Karpas-422 (cell line): Measurements from ENCODE around the gene RBM17. TPM values are rescaled to one million over a fixed set of nuclear protein-coding genes. Genes with fewer than 3 reads are reported as not detected.

Experiments used
- DNase-seq: peaks from one replicate; pipeline ENCODE4 v3.0.0-alpha.2; 2015
- H2AFZ ChIP-seq: fragments of 200-600 bp; sonication (generic); 2 replicates; pipeline ENCODE4 v1.6.1; 2014; ENCODE audit warnings: antibody characterized with exemption, low read length, mixed read lengths
- H3K27ac ChIP-seq: fragments of 200-600 bp; sonication (generic); 2 replicates; pipeline ENCODE4 v1.5.1; 2014; ENCODE audit warnings: mild to moderate bottlenecking, low read length, moderate library complexity
- H3K27me3 ChIP-seq: fragments of 200-600 bp; sonication (generic); 2 replicates; pipeline ENCODE4 v1.6.1; 2014; ENCODE audit warnings: low read length, mixed read lengths
- H3K36me3 ChIP-seq: fragments of 200-600 bp; sonication (generic); 2 replicates; pipeline ENCODE4 v1.6.1; 2014; ENCODE audit warnings: low read length, mixed read lengths; ENCODE audit not compliant: insufficient read depth
- H3K4me1 ChIP-seq: fragments of 200-600 bp; sonication (generic); 2 replicates; pipeline ENCODE4 v1.6.1; 2014; ENCODE audit warnings: mild to moderate bottlenecking, low read length, mixed read lengths
- H3K4me2 ChIP-seq: fragments of 200-600 bp; sonication (generic); 2 replicates; pipeline ENCODE4 v1.6.1; 2014; ENCODE audit warnings: low read length, low read depth, mild to moderate bottlenecking; ENCODE audit not compliant: poor library complexity, severe bottlenecking
- H3K4me3 ChIP-seq: fragments of 200-600 bp; sonication (generic); 2 replicates; pipeline ENCODE4 v1.5.1; 2014; ENCODE audit warnings: mild to moderate bottlenecking, antibody characterized with exemption, low read length, mixed read lengths
- H3K79me2 ChIP-seq: fragments of 200-600 bp; sonication (generic); 2 replicates; pipeline ENCODE4 v1.6.1; 2014; ENCODE audit warnings: mild to moderate bottlenecking, low read length, mixed read lengths
- H3K9ac ChIP-seq: fragments of 200-600 bp; sonication (generic); 2 replicates; pipeline ENCODE4 v1.6.0; 2014; ENCODE audit warnings: low read length
- H3K9me2 ChIP-seq: fragments of 200-600 bp; sonication (generic), shearing (Covaris generic); replicated peaks from 2 replicates; pipeline ENCODE4 v1.6.0; 2014; ENCODE audit warnings: mild to moderate bottlenecking, low read length, moderate library complexity; ENCODE audit not compliant: insufficient read depth
- H3K9me3 ChIP-seq: fragments of 300-700, 200-600 bp; sonication (generic); 2 replicates; pipeline ENCODE4 v1.6.1; 2014; ENCODE audit warnings: low read length, mixed read lengths
- H4K20me1 ChIP-seq: fragments of 200-600 bp; sonication (generic); 2 replicates; pipeline ENCODE4 v1.6.1; 2014; ENCODE audit warnings: mild to moderate bottlenecking, antibody characterized with exemption, low read length, low read depth; ENCODE audit not compliant: insufficient read depth
- total RNA-seq: library from RNA; depleted of rRNA; stranded (reverse); fragments of >200 nt; shearing (Covaris generic); gene quantifications from 2 replicates; pipeline ENCODE4 v1.2.3, GENCODE V29; 2014; ENCODE audit warnings: low replicate concordance

The RBM17 gene
- total RNA-seq, 1 experiment from 2014 or later, result 72.5 TPM

DNA sequence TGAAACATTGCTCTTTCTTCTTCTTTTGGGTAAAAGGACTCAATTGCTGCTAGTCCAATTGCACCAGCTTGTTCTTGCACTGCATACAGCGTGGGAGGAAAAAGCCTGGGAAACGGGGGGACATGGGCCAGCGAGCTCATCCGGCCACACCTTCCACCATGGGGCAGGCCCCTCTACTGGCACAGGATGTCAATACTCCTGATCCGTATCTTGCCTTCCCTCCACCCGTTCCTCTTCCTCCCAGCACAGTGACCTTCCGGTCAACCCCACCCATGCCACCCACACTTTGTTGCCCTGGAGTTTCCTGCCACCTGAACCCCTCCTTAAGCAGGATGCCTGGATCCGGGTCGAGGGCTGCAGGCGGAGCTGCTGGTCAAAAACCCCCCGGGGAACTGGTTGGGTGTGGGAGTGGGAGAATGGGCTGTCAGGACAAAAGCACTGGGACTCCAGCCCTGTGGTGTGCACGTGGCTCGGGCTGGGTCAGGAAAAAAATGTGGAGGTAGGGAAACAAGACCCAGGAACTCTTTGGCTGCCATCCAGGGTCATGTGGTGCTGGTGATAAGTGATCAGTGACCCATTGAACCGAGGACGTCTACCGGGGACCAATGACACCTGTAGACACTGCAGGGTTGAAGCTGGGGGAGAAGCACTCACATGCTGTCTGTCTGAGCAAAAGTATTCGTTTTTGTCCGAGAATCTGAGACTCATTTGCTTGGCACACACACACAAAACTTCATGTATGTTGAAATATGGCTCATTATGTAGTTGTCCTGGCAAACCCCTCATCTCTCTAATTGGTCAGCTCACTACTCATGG lies 34.8 kb upstream of the RBM17 start:
- Histone ChIP-seq H3K9ac (no peak overlapping the region), H3K27me3 (no peaks in the 10 kb centered on the region), H3K79me2 (no peaks in the 10 kb centered on the region), H3K4me1 (peaks cover 17% of the 10 kb centered on the region), H3K9me3 (no peaks in the 10 kb centered on the region), H3K4me3 (no peak overlapping the region), H2AFZ (no peak overlapping the region), H3K9me2 (no peaks in the 10 kb centered on the region), H4K20me1 (no peaks in the 10 kb centered on the region), H3K36me3 (no peaks in the 10 kb centered on the region), H3K27ac (no peak overlapping the region), H3K4me2 (no peak overlapping the region)
- no peak for DNase-seq

DNA sequence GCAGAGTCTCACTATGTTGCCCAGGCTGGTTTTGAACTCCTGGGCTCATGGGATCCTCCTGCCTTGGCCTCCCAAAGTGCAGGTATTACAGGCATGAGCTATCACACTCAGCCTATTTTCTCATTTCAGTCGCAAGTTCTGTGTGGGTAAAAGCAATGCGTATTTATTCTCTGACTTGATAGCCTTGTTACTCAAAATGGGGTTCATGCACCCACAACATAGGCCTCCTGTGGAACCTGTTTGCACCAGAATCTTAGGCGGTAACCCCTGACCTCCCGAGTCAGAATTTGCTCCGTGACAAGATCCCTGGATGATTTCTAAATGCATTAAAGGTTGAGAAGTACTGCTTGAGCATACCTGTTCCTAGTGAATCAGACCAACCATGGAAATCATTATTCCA lies 34.0 kb upstream of the RBM17 start:
- Histone ChIP-seq H3K4me1 (peaks cover 17% of the 10 kb centered on the region), H3K9ac (no peak overlapping the region), H4K20me1 (no peaks in the 10 kb centered on the region), H3K79me2 (no peaks in the 10 kb centered on the region), H3K27ac (no peak overlapping the region), H3K9me2 (no peaks in the 10 kb centered on the region), H3K27me3 (no peaks in the 10 kb centered on the region), H2AFZ (no peak overlapping the region), H3K36me3 (no peaks in the 10 kb centered on the region), H3K9me3 (no peaks in the 10 kb centered on the region), H3K4me2 (no peak overlapping the region), H3K4me3 (no peak overlapping the region)
- no peak for DNase-seq

DNA sequence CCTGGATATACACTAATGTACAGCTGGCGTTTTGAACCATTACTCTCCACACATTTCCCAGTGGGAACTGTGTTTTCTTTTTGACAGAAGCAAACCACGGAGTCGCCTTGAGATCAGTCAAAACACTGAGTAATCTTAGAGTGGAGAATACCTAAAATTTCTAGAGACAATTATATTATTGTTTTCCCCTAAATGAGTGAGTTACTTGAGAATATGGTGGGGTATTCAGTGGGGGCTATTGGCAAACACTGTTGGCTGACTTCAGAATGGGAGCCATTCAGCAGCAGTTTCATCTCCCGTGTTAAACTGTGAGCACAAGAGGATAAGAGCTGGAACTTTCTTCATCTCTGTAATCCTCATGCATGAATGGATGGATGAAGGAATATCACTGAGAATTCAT lies 32.9 kb upstream of the RBM17 start:
- DNase-seq, result no peak
- Histone ChIP-seq H3K27ac (no peak overlapping the region), H3K4me2 (no peak overlapping the region), H3K27me3 (no peaks in the 10 kb centered on the region), H3K36me3 (no peaks in the 10 kb centered on the region), H3K79me2 (no peaks in the 10 kb centered on the region), H3K9me2 (no peaks in the 10 kb centered on the region), H3K4me1 (peaks cover 12% of the 10 kb centered on the region), H3K9ac (no peak overlapping the region), H3K9me3 (no peaks in the 10 kb centered on the region), H4K20me1 (no peaks in the 10 kb centered on the region), H3K4me3 (no peak overlapping the region), H2AFZ (no peak overlapping the region)

DNA sequence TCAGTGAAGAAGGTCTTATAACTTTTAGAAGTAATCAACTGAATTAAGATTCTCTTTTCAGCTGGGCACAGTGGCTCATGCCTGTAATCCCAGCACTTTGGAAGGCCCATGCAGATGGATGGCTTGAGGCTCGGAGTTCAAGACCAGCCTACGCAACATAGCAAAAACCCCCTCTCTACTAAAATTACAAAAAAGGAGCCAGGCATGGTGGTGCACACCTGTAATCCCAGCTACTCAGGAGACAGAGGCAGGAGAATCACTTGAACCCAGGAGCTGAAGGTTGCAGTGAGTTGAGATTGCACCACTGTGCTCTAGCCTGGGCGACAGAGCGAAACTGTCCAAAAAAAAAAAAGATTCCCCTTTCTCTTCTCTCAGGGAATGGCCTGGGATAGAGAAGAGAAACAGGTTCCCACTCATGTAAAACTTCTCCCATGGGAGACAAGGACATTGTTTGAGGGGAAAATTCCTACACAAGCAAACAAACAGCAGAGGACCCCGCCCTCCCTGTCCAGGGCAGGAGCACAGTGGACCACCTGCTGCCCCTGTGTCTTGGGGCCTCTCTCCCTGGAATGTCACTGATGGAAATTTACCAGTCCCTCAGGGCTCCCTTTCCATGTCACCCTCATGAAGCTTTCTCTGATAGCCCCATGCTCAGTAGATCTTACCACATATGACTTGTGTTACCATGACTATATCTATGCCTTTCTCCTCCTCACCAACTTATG lies 32.3 kb upstream of the RBM17 start:
- no peak for DNase-seq

DNA sequence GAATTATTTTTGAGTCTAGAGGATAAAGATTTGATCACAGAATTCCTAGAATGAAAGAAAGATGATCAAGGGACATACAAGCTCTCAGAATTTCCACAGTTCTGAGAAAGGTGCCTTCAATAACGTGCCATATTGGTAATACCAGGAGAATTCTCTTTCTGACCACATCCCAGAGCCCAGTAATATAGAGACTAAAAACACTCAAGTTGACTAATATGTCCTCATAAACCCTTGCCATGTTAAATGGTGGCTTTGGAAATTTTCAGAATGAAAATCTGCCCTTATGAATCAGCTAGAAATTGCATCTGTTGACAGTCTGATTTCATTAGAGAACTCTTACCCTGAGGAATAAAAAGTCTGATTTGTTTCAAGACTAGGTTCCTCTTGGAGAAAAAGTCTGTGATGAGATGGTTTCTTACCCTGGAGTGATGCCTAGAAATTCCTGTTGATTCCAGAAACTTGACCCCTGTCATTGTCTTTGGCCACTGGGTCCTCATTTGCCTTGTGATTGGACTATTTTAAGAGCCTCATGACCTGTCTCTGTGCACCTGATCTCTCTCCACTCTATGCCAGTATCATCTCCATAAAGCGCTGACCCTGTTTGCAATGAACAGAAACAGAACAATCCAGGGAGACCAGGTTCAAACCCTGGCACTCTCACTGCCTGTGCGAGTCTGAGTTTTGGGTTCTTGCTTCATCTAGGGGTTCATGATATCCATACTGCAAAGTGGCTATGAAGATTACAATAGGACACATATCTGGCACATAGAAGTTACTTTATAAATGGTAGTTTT lies 30.0 kb upstream of the RBM17 start:
- no peaks in the 10 kb centered on the region for H4K20me1 ChIP-seq
- peaks cover 8% of the 10 kb centered on the region for H3K4me1 ChIP-seq
- H3K27ac ChIP-seq, result no peak overlapping the region
- H3K27me3 ChIP-seq, result no peaks in the 10 kb centered on the region
- no peaks in the 10 kb centered on the region for H3K79me2 ChIP-seq
- H3K4me2 ChIP-seq, result no peak overlapping the region
- no peak overlapping the region for H2AFZ ChIP-seq
- no peak overlapping the region for H3K4me3 ChIP-seq
- peak; percentile 15 for DNase-seq
- no peaks in the 10 kb centered on the region for H3K36me3 ChIP-seq
- no peaks in the 10 kb centered on the region for H3K9me2 ChIP-seq
- H3K9me3 ChIP-seq, result no peaks in the 10 kb centered on the region
- H3K9ac ChIP-seq, result no peak overlapping the region

More for the DNA sequence above, 32.3 kb upstream of the RBM17 start:
- Histone ChIP-seq H4K20me1 (no peaks in the 10 kb centered on the region), H3K36me3 (no peaks in the 10 kb centered on the region), H3K4me3 (no peak overlapping the region), H3K9ac (no peak overlapping the region), H2AFZ (no peak overlapping the region), H3K9me2 (no peaks in the 10 kb centered on the region), H3K4me1 (peaks cover 9% of the 10 kb centered on the region), H3K27me3 (no peaks in the 10 kb centered on the region), H3K27ac (no peak overlapping the region), H3K79me2 (no peaks in the 10 kb centered on the region), H3K9me3 (no peaks in the 10 kb centered on the region), H3K4me2 (no peak overlapping the region)

DNA sequence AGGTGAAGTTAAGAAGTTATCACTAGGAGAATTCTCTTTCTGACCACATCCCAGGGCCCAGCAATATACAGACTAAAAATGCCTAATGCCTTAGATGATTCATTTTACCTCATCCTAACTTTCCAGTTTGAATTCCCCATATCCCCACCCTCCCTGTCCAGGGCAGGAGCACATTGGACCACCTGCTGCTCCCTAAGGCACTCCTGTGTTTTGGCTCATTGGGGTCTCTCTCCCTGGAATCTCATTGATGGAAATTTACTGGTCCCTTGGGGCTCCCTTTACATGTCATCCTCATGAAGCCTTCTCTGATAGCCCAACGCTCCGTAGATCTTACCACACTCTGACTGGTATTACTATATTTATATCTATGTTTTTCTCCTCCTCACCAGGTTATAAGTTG lies 29.3 kb upstream of the RBM17 start:
- Histone ChIP-seq H3K79me2 (no peaks in the 10 kb centered on the region), H3K4me3 (no peak overlapping the region), H3K9me2 (no peaks in the 10 kb centered on the region), H3K4me2 (no peak overlapping the region), H3K27me3 (no peaks in the 10 kb centered on the region), H2AFZ (no peak overlapping the region), H3K27ac (no peak overlapping the region), H3K9ac (no peak overlapping the region), H3K9me3 (no peaks in the 10 kb centered on the region), H4K20me1 (no peaks in the 10 kb centered on the region), H3K36me3 (no peaks in the 10 kb centered on the region), H3K4me1 (peaks cover 8% of the 10 kb centered on the region)
- DNase-seq, result no peak

DNA sequence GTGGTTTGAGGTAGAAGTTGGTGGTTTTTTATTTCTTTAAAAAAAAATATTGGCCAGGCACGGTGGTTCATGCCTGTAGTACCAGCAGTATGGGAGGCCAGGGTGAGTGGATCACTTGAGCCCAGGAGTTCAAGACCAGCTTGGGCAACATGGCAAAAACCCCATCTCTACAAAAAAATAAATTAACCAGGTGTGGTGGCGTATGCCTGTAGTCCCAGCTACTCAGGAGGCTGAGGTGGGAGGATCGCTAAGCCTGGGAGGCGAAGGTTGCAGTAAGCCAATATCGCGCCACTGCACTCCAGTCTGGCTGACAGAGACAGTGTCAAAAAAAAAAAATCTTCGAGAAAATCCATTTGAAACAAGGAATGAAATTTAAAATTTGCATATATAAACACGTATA lies 27.8 kb upstream of the RBM17 start:
- H3K4me1 ChIP-seq, result peaks cover 8% of the 10 kb centered on the region
- no peak for DNase-seq
- H3K27ac ChIP-seq, result no peak overlapping the region

More for the DNA sequence above, 27.8 kb upstream of the RBM17 start:
- Histone ChIP-seq H3K4me3 (no peak overlapping the region), H3K9me3 (no peaks in the 10 kb centered on the region), H2AFZ (no peak overlapping the region), H3K9ac (no peak overlapping the region), H3K79me2 (no peaks in the 10 kb centered on the region), H4K20me1 (no peaks in the 10 kb centered on the region), H3K27me3 (no peaks in the 10 kb centered on the region), H3K9me2 (no peaks in the 10 kb centered on the region), H3K36me3 (no peaks in the 10 kb centered on the region), H3K4me2 (no peak overlapping the region)
